HUES64 (cell line): ENCODE data around the gene PCDHAC1.
A peak's percentile ranks its signal among the peaks of the same experiment; 100 is the strongest.

Experiments used
- H3K27ac ChIP-seq: 2 replicates; pipeline ENCODE4 v1.7.0; 2013; ENCODE audit warnings: low read depth, low read length, inconsistent platforms
- H3K27me3 ChIP-seq: 2 replicates; pipeline ENCODE4 v1.6.1; 2013; ENCODE audit warnings: mild to moderate bottlenecking, low read length; ENCODE audit not compliant: insufficient read depth
- H3K36me3 ChIP-seq: 2 replicates; pipeline ENCODE4 v1.6.1; 2013; ENCODE audit warnings: mild to moderate bottlenecking, low read length; ENCODE audit not compliant: insufficient read depth
- H3K4me1 ChIP-seq: 2 replicates; pipeline ENCODE4 v1.6.1; 2013; ENCODE audit warnings: mild to moderate bottlenecking, low read length, moderate library complexity; ENCODE audit not compliant: insufficient read depth
- H3K4me3 ChIP-seq: 2 replicates; pipeline ENCODE4 v1.5.1; 2013; ENCODE audit warnings: mild to moderate bottlenecking, low read length, moderate library complexity
- H3K9ac ChIP-seq: 2 replicates; pipeline ENCODE4 v1.6.1; 2013; ENCODE audit warnings: mild to moderate bottlenecking, low read depth, low read length
- H3K9me3 ChIP-seq: 2 replicates; pipeline ENCODE4 v1.6.1; 2013; ENCODE audit warnings: low read depth, low read length; ENCODE audit not compliant: insufficient read depth
- WGBS: fragments of 150-250, 120-280 bp; methylation state at CpG from one replicate; pipeline ENCODE4 v1.1.7; 2013; ENCODE audit warnings: missing lambda C conversion rate; 5-methylcytosine and 5-hydroxymethylcytosine counted together

Gene PCDHAC1

GRCh38 chr5:140926443-140927227, 536 bp downstream of the PCDHAC1 start:
- Histone ChIP-seq H3K27me3 (peaks cover 50% of the 10 kb centered on the region), H3K9me3 (no peaks in the 10 kb centered on the region), H3K27ac (peak overlapping the region; percentile 71; the same call in 1 of the 2 replicates), H3K36me3 (no peaks in the 10 kb centered on the region), H3K4me3 (peak overlapping the region; percentile 89), H3K4me1 (peaks cover 9% of the 10 kb centered on the region; the same call in 1 of the 2 replicates), H3K9ac (peak overlapping the region; percentile 71)
- WGBS: 2% methylated on average over 74 of the region's 74 CpGs

GRCh38 chr5:140927228-140927573, 1.1 kb downstream of the PCDHAC1 start:
- Histone ChIP-seq H3K4me3 (peak overlapping the region; percentile 89), H3K27me3 (peaks cover 50% of the 10 kb centered on the region), H3K9me3 (no peaks in the 10 kb centered on the region), H3K4me1 (peaks cover 9% of the 10 kb centered on the region; the same call in 1 of the 2 replicates), H3K36me3 (no peaks in the 10 kb centered on the region), H3K27ac (no peak overlapping the region), H3K9ac (peak overlapping the region; percentile 59)
- 44% methylated on average over 26 of the region's 26 CpGs for WGBS

- no peaks in the 10 kb centered on the region for H3K27me3 ChIP-seq
- no peak overlapping the region for H3K27ac ChIP-seq
- H3K4me1 ChIP-seq: no peaks in the 10 kb centered on the region
- WGBS: 95% methylated on average over 4 of the region's 4 CpGs
- no peak overlapping the region for H3K4me3 ChIP-seq
- H3K9me3 ChIP-seq: no peaks in the 10 kb centered on the region
- H3K36me3 ChIP-seq: no peaks in the 10 kb centered on the region
- no peak overlapping the region for H3K9ac ChIP-seq
Observed at GRCh38 chr5:140934964-140935606, 9.0 kb downstream of the PCDHAC1 start.

DNA sequence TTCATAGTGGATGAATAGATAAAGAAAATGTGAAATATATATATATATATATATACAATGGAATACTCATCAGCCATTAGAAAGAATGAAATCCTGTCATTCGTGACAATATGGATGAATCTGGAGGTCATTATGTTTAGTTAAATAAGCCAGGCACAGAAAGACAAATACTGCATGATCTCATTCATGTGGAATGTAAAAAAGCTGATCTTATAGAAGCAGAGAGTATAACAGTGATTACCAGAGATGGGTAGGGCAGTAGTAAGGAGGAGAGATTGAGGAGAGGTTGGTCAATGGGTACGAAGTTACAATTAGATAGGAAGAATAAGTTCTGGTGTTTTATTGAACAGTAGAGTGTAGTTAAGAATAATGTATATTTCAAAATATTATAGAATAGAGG, 20.5 kb downstream of the PCDHAC1 start:
- Histone ChIP-seq H3K9ac (no peak overlapping the region), H3K27me3 (no peaks in the 10 kb centered on the region), H3K4me1 (no peaks in the 10 kb centered on the region), H3K4me3 (no peak overlapping the region), H3K36me3 (no peaks in the 10 kb centered on the region), H3K27ac (no peak overlapping the region), H3K9me3 (peaks cover 3% of the 10 kb centered on the region; the same call in 1 of the 2 replicates)
- 70% methylated on average over 2 of the region's 2 CpGs for WGBS

GRCh38 chr5:140951636-140952035, 25.5 kb downstream of the PCDHAC1 start:
- H3K4me1 ChIP-seq: no peaks in the 10 kb centered on the region
- H3K9ac ChIP-seq: no peak overlapping the region
- WGBS: 86% methylated on average over 6 of the region's 6 CpGs
- no peak overlapping the region for H3K27ac ChIP-seq
- H3K4me3 ChIP-seq: no peak overlapping the region
- H3K27me3 ChIP-seq: no peaks in the 10 kb centered on the region
- no peaks in the 10 kb centered on the region for H3K9me3 ChIP-seq
- H3K36me3 ChIP-seq: no peaks in the 10 kb centered on the region

GRCh38 chr5:140953234-140953633, 27.1 kb downstream of the PCDHAC1 start:
- no peaks in the 10 kb centered on the region for H3K4me1 ChIP-seq
- WGBS: 61% methylated on average over 2 of the region's 2 CpGs
- no peak overlapping the region for H3K4me3 ChIP-seq

DNA sequence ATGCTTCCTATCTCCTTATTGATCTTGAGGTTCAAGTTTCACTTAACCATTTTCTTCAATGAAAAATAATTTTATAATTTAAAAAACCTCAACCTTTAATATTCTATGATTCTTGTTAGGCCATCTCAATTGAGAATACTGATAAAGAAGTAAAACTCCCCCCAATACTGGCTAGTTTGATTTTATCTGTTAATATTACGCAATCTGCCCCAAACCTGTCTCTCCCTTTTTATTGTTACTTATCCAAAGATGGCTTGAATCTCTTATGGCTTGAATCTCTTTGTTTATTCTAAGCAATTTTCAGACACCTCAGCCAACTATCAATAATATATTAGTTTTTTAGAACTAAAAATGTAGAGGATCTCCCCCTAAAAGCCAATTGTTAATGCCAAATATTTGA, 36.1 kb downstream of the PCDHAC1 start:
- H3K36me3 ChIP-seq: no peaks in the 10 kb centered on the region
- H3K9ac ChIP-seq: no peak overlapping the region
- H3K9me3 ChIP-seq: no peaks in the 10 kb centered on the region
- H3K4me1 ChIP-seq: peaks cover 18% of the 10 kb centered on the region
- peaks cover 29% of the 10 kb centered on the region for H3K27me3 ChIP-seq
- no peak overlapping the region for H3K27ac ChIP-seq
- no peak overlapping the region for H3K4me3 ChIP-seq
- 100% methylated on average over 1 of the region's 1 CpG for WGBS

More at GRCh38 chr5:140953234-140953633, 27.1 kb downstream of the PCDHAC1 start:
- no peaks in the 10 kb centered on the region for H3K9me3 ChIP-seq
- H3K9ac ChIP-seq: no peak overlapping the region
- no peak overlapping the region for H3K27ac ChIP-seq
- no peaks in the 10 kb centered on the region for H3K27me3 ChIP-seq
- H3K36me3 ChIP-seq: no peaks in the 10 kb centered on the region

- H3K9ac ChIP-seq: no peak overlapping the region
- 84% methylated on average over 3 of the region's 3 CpGs for WGBS
- H3K4me3 ChIP-seq: no peak overlapping the region
Observed at GRCh38 chr5:140964356-140964755, 38.3 kb downstream of the PCDHAC1 start.

DNA sequence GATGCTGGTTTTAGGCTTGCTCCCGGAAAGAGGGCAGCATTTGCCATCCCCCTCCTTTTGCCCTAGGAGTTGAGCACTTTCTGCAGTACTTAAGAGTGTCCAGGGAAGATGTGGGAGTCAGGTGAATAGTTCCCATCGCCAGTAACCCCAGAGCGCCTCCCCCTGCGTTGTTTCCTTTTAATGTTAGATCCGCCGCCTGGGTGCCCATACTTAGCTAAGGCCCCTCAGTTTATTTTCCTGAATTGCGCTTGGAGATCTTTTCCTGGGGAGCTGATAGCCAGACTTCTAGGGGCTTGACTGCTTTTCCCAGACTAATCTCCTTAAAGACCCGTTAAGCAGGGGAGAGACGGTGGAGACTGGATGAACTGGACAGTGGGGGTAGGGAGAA, 39.8 kb downstream of the PCDHAC1 start:
- peak overlapping the region; percentile 36; the same call in 1 of the 2 replicates for H3K27ac ChIP-seq
- peaks cover 48% of the 10 kb centered on the region for H3K27me3 ChIP-seq
- no peaks in the 10 kb centered on the region for H3K36me3 ChIP-seq
- peak overlapping the region; percentile 77 for H3K4me3 ChIP-seq
- H3K9me3 ChIP-seq: no peaks in the 10 kb centered on the region
- H3K9ac ChIP-seq: peak overlapping the region; percentile 59; the same call in 1 of the 2 replicates
- under 1% methylated on average over 9 of the region's 9 CpGs for WGBS
- H3K4me1 ChIP-seq: peaks cover 30% of the 10 kb centered on the region

More at GRCh38 chr5:140964356-140964755, 38.3 kb downstream of the PCDHAC1 start:
- Histone ChIP-seq H3K36me3 (no peaks in the 10 kb centered on the region), H3K9me3 (no peaks in the 10 kb centered on the region), H3K27me3 (peaks cover 48% of the 10 kb centered on the region), H3K27ac (no peak overlapping the region), H3K4me1 (peaks cover 18% of the 10 kb centered on the region)

- H3K27me3 ChIP-seq: peaks cover 48% of the 10 kb centered on the region
- H3K4me3 ChIP-seq: peak within 1 kb of the TSS; percentile 77
- peaks cover 35% of the 10 kb centered on the region for H3K4me1 ChIP-seq
- H3K27ac ChIP-seq: peak within 1 kb of the TSS; percentile 36; the same call in 1 of the 2 replicates
- H3K9ac ChIP-seq: peak within 1 kb of the TSS; percentile 59
- H3K9me3 ChIP-seq: no peaks in the 10 kb centered on the region
- no peaks in the 10 kb centered on the region for H3K36me3 ChIP-seq
- under 1% methylated on average over 80 of the region's 80 CpGs for WGBS
Observed at GRCh38 chr5:140966293-140967225, 40.5 kb downstream of the PCDHAC1 start, which contains the start of gene PCDHAC2. PCDHAC2 (plus strand) TSS chr5:140966476; CDS start chr5:140966767, 291 bp downstream.
